ENCODE results near the gene BICRAL.
A peak's percentile ranks its signal among the peaks of the same experiment; 100 is the strongest.
"Not testable (repeated sequence)": the region's sequence is repeated elsewhere in the genome, so short reads cannot be mapped to it uniquely, and the experiment has no call there.

Gene BICRAL

DNA sequence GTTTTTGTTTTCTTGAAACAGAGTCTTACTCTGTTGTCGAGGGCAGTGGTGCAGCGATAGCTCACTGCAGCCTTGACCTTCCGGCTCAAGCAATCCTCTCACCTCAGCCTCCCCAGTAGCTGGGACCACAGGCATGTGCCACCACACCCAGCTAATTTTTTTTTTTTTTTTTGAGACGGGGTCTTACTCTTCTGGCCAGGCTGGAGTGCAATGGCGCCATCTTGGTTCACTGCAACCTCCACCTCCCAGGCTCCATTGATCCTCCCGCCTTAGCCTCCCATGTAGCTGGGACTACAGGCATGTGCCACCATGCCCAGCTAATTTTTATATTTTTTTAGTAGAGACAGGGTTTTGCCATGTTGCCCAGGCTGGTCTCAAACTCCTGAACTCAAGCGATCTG is 24.5 kb downstream of the BICRAL start:
- not testable (repeated sequence) for H3K27me3 ChIP-seq (ENCODE audit: control insufficient read depth, insufficient read depth, low read length); H3K4me1 ChIP-seq (ENCODE audit: control insufficient read depth, insufficient read depth, low read length); H3K9ac ChIP-seq (ENCODE audit: low read depth, low read length); H3K9me3 ChIP-seq (ENCODE audit: control insufficient read depth, insufficient read depth, low read length); H3K4me3 ChIP-seq (ENCODE audit: low read depth, low read length); H3K36me3 ChIP-seq (ENCODE audit: control insufficient read depth, insufficient read depth, low read length)

DNA sequence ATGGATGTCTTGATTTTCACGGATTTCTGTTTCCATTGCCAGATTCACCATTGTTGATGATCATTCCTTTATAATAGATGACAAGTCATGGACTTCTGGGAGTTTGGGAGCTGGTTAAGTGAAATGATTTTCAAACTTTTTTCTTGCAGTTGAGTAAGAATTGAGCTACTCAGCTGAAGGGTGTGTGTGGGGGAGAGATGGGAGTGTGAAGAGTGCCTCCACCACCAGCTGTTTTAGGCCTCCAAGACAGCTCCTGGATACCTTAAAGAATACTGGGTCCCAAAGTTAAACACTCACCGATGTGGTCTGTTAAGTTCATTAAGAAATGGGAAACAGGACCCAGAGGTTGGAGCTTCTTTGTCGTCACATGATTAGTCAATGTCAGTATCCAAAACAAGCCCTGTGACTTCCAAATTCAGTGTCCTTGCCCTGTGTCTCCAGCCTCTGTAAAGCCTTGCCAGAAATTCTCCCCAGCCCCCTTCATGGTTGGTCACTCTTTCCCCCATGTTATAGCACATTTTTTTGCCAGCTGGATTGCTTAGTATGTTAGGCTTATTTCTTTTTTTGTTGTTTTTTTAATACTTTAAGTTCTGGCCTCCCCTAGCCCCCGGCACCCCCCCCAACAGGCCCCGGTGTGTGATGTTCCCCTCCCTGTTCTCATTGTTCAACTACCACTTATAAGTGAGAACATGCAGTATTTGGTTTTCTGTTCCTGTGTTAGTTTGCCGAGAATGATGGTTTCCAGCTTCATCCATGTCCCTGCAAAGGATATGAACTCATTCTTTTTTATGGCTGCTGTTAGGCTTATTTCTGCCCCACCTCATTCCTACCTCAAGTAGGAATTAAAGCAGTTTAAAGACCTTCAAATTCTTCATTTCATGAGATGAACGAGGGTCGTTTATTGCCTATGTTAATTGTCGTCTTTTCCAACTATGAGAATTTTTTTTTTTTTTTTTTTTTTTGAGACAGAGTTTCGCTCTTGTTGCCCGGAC is 26.9 kb downstream of the BICRAL start:
- Histone ChIP-seq H3K9me3 (ENCODE audit: control insufficient read depth, insufficient read depth, low read length) (no peaks in the 10 kb centered on the region), H3K36me3 (ENCODE audit: control insufficient read depth, insufficient read depth, low read length) (no peaks in the 10 kb centered on the region), H3K4me3 (ENCODE audit: low read depth, low read length) (no peak overlapping the region), H3K9ac (ENCODE audit: low read depth, low read length) (no peak overlapping the region), H3K4me1 (ENCODE audit: control insufficient read depth, insufficient read depth, low read length) (no peaks in the 10 kb centered on the region), H3K27me3 (ENCODE audit: control insufficient read depth, insufficient read depth, low read length) (no peaks in the 10 kb centered on the region)

DNA sequence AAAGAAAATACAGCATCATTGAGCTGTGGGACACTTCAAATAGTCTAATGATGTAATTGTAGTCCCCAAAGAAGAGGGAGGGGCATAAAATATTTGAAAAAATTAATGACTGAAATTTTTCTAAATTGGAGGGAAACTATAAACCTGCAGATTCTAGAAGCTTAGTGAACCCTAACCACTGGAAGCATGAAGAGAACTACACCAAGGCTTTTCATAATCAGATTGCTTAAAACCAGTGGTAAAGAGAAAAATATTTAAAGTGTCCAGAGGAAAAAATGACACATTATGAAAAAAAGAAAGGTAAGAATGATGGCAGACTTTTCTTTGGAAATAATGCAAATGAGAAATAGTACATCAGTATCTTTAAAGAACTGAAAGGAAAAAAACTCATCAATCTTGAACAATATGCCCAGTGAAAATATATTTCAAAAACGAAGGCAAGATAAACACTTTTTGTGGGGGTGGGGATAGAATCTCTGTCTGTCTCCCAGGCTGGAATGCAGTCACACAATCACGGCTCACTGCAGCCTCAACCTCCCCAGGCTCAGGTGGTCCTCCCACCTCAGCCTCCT is 31.3 kb downstream of the BICRAL start:
- Histone ChIP-seq H3K36me3 (ENCODE audit: control insufficient read depth, insufficient read depth, low read length) (no peaks in the 10 kb centered on the region), H3K9ac (ENCODE audit: low read depth, low read length) (no peak overlapping the region), H3K9me3 (ENCODE audit: control insufficient read depth, insufficient read depth, low read length) (no peaks in the 10 kb centered on the region), H3K27me3 (ENCODE audit: control insufficient read depth, insufficient read depth, low read length) (no peaks in the 10 kb centered on the region), H3K4me3 (ENCODE audit: low read depth, low read length) (no peak overlapping the region), H3K4me1 (ENCODE audit: control insufficient read depth, insufficient read depth, low read length) (no peaks in the 10 kb centered on the region)

DNA sequence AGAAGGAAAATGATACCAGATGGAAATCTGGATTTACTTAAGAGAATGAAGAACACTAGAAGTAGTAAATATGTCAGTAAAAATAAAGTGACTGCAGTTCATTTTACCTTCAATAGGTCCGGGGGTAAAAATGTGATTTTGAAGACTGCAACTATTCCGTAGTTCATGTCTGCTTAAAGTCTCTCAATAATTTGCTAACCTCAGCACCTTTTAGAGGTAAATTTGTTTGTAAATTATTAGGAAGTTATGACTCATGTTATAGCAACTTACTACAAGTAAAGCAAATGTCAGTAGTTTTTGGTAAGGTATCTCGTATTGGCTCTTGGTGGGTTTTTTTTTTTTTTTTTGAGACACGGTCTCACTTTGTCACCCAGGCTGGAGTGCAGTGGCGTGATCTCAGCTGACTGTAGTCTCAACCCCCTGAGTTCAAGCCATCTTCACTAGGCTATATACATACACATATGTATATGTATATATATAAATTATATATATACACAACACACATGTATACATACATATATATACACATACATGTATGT is 32.1 kb downstream of the BICRAL start:
- Histone ChIP-seq H3K36me3 (ENCODE audit: control insufficient read depth, insufficient read depth, low read length) (no peaks in the 10 kb centered on the region), H3K27me3 (ENCODE audit: control insufficient read depth, insufficient read depth, low read length) (no peaks in the 10 kb centered on the region), H3K9me3 (ENCODE audit: control insufficient read depth, insufficient read depth, low read length) (no peaks in the 10 kb centered on the region), H3K9ac (ENCODE audit: low read depth, low read length) (no peak overlapping the region), H3K4me1 (ENCODE audit: control insufficient read depth, insufficient read depth, low read length) (peaks cover 7% of the 10 kb centered on the region), H3K4me3 (ENCODE audit: low read depth, low read length) (no peak overlapping the region)

DNA sequence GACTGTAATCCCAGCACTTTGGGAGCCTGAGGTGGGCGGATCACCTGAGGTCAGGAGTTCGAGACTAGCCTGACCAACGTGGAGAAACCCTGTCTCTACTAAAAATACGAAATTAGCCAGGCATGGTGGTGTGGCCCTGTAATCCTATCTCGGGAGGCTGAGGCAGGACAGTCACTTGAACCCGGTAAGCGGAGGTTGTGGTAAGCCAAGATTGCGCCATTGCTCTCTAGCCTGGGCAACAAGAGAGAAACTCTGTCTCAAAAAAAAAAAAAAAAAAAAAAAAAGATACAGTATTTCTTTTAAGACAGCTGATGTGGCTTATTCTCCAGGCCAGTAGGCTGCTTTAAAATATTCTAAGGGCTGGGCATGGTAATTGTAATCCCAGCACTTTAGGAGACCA is 33.9 kb downstream of the BICRAL start:
- H3K9me3 ChIP-seq (ENCODE audit: control insufficient read depth, insufficient read depth, low read length); H3K27me3 ChIP-seq (ENCODE audit: control insufficient read depth, insufficient read depth, low read length); H3K4me3 ChIP-seq (ENCODE audit: low read depth, low read length); H3K36me3 ChIP-seq (ENCODE audit: control insufficient read depth, insufficient read depth, low read length); H3K9ac ChIP-seq (ENCODE audit: low read depth, low read length): not testable (repeated sequence)
- H3K4me1 ChIP-seq (ENCODE audit: control insufficient read depth, insufficient read depth, low read length) = peaks cover 18% of the 10 kb centered on the region

DNA sequence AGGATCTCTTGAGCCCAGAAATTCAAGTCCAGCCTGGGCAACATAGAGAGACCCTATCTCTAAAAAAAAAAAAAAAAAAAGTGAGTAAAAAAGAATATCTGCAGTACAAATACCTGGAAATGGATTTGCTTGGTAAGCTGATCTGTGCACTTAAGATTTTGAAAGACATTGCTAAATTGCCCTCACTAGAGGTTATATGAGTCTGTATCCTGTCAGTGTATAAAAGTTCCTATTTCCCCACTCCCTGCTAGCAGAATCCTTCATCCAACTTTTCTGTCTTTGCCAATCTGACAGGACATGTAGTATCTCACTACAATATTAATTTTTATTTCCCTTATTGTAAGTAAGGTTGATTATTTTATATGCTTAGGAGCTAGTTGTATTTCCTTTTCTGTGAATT is 36.1 kb downstream of the BICRAL start:
- Histone ChIP-seq H3K4me1 (ENCODE audit: control insufficient read depth, insufficient read depth, low read length) (peaks cover 23% of the 10 kb centered on the region), H3K27me3 (ENCODE audit: control insufficient read depth, insufficient read depth, low read length) (no peaks in the 10 kb centered on the region), H3K36me3 (ENCODE audit: control insufficient read depth, insufficient read depth, low read length) (no peaks in the 10 kb centered on the region), H3K9ac (ENCODE audit: low read depth, low read length) (no peak overlapping the region), H3K4me3 (ENCODE audit: low read depth, low read length) (no peak overlapping the region), H3K9me3 (ENCODE audit: control insufficient read depth, insufficient read depth, low read length) (no peaks in the 10 kb centered on the region)

DNA sequence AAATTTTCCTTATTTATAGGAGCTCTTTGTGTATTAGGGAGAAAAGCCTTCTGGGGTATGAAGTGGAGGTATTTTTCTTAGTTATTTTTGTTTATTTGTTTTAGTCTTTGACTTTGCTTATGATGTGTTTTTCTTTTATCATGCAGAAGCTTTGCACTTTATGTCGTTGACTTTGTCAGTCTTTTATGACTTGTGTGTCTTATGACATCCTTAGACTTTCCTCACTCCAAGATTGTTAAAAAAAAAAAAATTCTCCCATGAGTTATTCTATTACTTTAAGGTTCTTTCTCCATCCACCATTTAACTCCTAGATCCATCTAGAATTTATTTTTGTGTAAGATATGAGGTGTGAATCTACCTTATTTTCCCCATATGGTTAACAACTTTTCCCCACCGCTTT is 36.6 kb downstream of the BICRAL start:
- H3K4me3 ChIP-seq (ENCODE audit: low read depth, low read length) = no peak overlapping the region
- H3K36me3 ChIP-seq (ENCODE audit: control insufficient read depth, insufficient read depth, low read length) = no peaks in the 10 kb centered on the region
- H3K9ac ChIP-seq (ENCODE audit: low read depth, low read length) = peak overlapping the region; percentile 38
- H3K9me3 ChIP-seq (ENCODE audit: control insufficient read depth, insufficient read depth, low read length) = no peaks in the 10 kb centered on the region
- H3K27me3 ChIP-seq (ENCODE audit: control insufficient read depth, insufficient read depth, low read length) = no peaks in the 10 kb centered on the region
- peaks cover 23% of the 10 kb centered on the region for H3K4me1 ChIP-seq (ENCODE audit: control insufficient read depth, insufficient read depth, low read length)

DNA sequence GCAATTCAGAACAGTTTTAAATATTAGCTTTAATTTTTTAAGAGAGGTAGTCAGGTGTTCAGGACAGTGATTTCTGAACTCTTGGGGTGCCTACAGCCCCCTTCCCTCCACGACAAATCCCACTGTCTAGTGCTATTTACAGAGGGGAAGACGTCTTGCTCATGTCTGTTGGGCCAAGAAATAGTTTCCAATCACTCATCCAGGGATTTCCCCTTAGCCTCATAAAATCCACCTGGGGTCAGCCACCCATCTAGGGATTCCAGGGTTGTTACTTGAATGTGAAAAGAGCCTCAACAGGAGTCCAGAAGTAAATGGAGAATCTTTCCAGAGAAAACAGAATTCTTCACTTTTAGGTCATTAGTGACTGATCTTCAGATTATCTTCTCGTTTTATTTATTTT is 37.0 kb downstream of the BICRAL start:
- Histone ChIP-seq H3K9me3 (ENCODE audit: control insufficient read depth, insufficient read depth, low read length) (no peaks in the 10 kb centered on the region), H3K9ac (ENCODE audit: low read depth, low read length) (peak overlapping the region; percentile 38), H3K36me3 (ENCODE audit: control insufficient read depth, insufficient read depth, low read length) (no peaks in the 10 kb centered on the region), H3K4me3 (ENCODE audit: low read depth, low read length) (no peak overlapping the region), H3K27me3 (ENCODE audit: control insufficient read depth, insufficient read depth, low read length) (no peaks in the 10 kb centered on the region), H3K4me1 (ENCODE audit: control insufficient read depth, insufficient read depth, low read length) (peaks cover 23% of the 10 kb centered on the region)

DNA sequence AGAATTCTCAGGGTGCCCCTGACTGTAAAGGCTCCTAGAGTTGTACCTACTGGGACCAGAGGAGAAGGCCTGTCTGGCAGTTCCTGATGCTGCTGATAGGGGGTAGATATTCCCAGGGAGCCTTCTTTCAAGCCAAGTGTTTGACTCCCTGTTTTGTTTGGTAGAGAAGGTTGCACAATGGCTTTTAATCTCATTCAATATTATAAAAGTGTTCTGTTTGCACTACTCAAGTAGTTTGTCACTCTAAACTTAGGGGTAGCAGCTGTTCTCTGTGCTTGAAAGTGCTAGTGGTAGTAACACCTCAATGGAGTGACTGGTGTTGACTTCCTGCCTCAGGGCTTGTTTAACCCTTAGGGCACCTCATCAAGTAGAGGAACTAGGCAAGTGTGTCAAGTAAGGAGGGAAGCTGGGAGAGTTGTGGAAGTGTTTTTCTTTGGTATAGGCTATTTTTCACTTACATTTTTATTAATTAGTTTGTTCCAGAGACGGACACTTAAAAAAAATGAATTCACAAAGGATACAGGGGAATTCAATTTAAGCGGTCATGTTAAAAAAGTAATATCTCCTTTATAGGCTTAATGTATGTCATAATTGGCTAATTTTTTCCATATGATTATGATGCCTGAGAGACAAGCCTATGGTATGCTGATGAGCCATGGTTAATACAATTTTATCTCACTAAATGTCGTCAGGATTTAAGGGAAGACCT is 38.1 kb downstream of the BICRAL start:
- Histone ChIP-seq H3K27me3 (ENCODE audit: control insufficient read depth, insufficient read depth, low read length) (no peaks in the 10 kb centered on the region), H3K36me3 (ENCODE audit: control insufficient read depth, insufficient read depth, low read length) (no peaks in the 10 kb centered on the region), H3K9ac (ENCODE audit: low read depth, low read length) (no peak overlapping the region), H3K9me3 (ENCODE audit: control insufficient read depth, insufficient read depth, low read length) (no peaks in the 10 kb centered on the region), H3K4me3 (ENCODE audit: low read depth, low read length) (no peak overlapping the region), H3K4me1 (ENCODE audit: control insufficient read depth, insufficient read depth, low read length) (peaks cover 23% of the 10 kb centered on the region)

DNA sequence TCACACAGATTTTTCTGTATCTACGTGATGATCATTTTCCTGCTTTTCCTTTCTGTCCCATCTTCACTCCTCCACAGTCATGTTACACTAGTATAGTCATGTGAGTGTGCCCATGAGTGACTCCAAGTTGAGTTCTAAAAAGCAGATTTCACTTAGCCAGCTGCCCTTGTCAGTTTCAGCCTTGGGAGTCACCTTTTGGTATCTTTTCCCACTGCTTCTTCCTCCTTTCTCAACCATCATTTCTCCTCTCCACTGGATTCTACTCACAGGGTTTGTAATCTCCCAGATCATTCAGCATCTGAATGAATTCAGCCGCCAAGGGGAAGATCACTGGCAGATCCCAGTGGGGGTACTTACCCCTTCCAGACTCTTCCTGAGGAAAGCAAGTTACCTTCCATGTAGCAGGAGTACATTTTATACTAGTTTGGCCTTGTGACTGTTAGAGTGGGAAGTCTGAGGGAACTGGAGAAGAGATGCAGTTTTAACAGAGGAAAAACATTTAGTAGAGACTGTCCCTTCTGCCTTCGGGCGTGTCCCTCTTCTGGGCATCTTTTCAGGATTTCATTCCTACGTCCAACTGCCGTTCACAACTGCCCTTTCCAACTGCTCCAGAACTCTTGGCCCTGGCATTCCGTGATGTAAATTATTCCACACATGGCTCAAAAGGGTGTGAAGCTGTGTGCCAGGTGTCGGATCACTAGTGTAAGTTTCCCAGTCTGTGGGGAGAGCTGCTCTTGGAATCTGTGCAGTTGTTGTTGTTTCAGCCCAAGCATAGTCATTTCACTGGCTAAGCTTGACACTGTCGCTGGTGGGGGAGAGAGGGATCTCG is 38.9 kb downstream of the BICRAL start:
- no peak overlapping the region for H3K9ac ChIP-seq (ENCODE audit: low read depth, low read length)
- no peaks in the 10 kb centered on the region for H3K27me3 ChIP-seq (ENCODE audit: control insufficient read depth, insufficient read depth, low read length)
- H3K4me3 ChIP-seq (ENCODE audit: low read depth, low read length) = no peak overlapping the region

DNA sequence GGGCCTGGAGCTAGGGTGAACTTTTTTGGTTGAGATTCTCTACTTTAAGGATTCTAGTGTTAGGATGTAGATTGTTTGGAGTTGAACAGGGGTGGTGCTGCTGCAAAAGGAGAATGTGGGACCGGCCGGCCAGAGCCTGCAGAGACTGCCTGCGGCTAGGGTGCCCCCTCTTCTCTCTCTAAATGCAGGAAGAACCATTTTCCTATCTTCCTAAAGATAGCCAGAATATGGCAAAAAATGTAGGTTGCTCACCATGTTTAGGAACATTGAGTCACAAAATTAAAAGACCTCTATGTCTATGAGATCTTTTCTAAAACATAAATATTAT is 39.5 kb downstream of the BICRAL start:
- no peaks in the 10 kb centered on the region for H3K36me3 ChIP-seq (ENCODE audit: control insufficient read depth, insufficient read depth, low read length)

More for the DNA sequence above, 38.9 kb downstream of the BICRAL start:
- peaks cover 23% of the 10 kb centered on the region for H3K4me1 ChIP-seq (ENCODE audit: control insufficient read depth, insufficient read depth, low read length)
- no peaks in the 10 kb centered on the region for H3K9me3 ChIP-seq (ENCODE audit: control insufficient read depth, insufficient read depth, low read length)
- H3K36me3 ChIP-seq (ENCODE audit: control insufficient read depth, insufficient read depth, low read length) = no peaks in the 10 kb centered on the region

More for the DNA sequence above, 39.5 kb downstream of the BICRAL start:
- Histone ChIP-seq H3K9me3 (ENCODE audit: control insufficient read depth, insufficient read depth, low read length) (no peaks in the 10 kb centered on the region), H3K9ac (ENCODE audit: low read depth, low read length) (no peak overlapping the region), H3K4me1 (ENCODE audit: control insufficient read depth, insufficient read depth, low read length) (peaks cover 23% of the 10 kb centered on the region), H3K4me3 (ENCODE audit: low read depth, low read length) (no peak overlapping the region), H3K27me3 (ENCODE audit: control insufficient read depth, insufficient read depth, low read length) (no peaks in the 10 kb centered on the region)

Measured in iPS-15b (cell line).